Liver (tissue), 9 donors: ENCODE results near the gene FRMD4B. TPM values are rescaled to one million over a fixed set of nuclear protein-coding genes. Genes with fewer than 3 reads are reported as not detected.

Experiments
- DNase-seq: peaks from one replicate; pipeline ENCODE4 v3.0.0-alpha.2; 2017; ENCODE audit warnings: low spot score
- H3K27ac ChIP-seq, 2 donors: one replicate each; pipeline ENCODE4 v1.7.0; 2013; ENCODE audit warnings: inconsistent platforms in 2 of 2, low read length in 2 of 2, control low read depth in 1 of 2, low read depth in 1 of 2, mild to moderate bottlenecking in 1 of 2
- H3K27me3 ChIP-seq, 4 donors: one replicate each; pipeline versions ENCODE4 v1.6.1 to v1.7.0; 2013; ENCODE audit warnings: low read length in 3 of 4, inconsistent platforms in 1 of 4, mild to moderate bottlenecking in 1 of 4, moderate library complexity in 1 of 4; ENCODE audit not compliant: control insufficient read depth in 4 of 4, insufficient read depth in 4 of 4
- H3K36me3 ChIP-seq, 4 donors: one replicate each; pipeline versions ENCODE4 v1.6.1 to v1.7.0; 2013; ENCODE audit warnings: low read length in 3 of 4, mild to moderate bottlenecking in 3 of 4, low read depth in 1 of 4, moderate library complexity in 1 of 4; ENCODE audit not compliant: control insufficient read depth in 4 of 4, insufficient read depth in 3 of 4
- H3K4me1 ChIP-seq, 4 donors: one replicate each; pipeline versions ENCODE4 v1.6.1 to v1.7.0; 2013; ENCODE audit warnings: low read length in 3 of 4, mild to moderate bottlenecking in 3 of 4, moderate library complexity in 1 of 4; ENCODE audit not compliant: control insufficient read depth in 4 of 4, insufficient read depth in 4 of 4
- H3K4me3 ChIP-seq, 3 donors: one replicate each; pipeline versions ENCODE4 v1.6.1 to v1.7.0; 2013; ENCODE audit warnings: low read length in 3 of 3, control low read depth in 1 of 3, low read depth in 1 of 3, mild to moderate bottlenecking in 1 of 3
- H3K9ac ChIP-seq, 2 donors: one replicate each; pipeline ENCODE4 v1.7.0; 2013; ENCODE audit warnings: low read length in 2 of 2, mild to moderate bottlenecking in 2 of 2, moderate library complexity in 2 of 2, control low read depth in 1 of 2, low read depth in 1 of 2
- H3K9me3 ChIP-seq, 4 donors: one replicate each; pipeline versions ENCODE4 v1.6.1 to v1.7.0; 2013; ENCODE audit warnings: low read length in 3 of 4; ENCODE audit not compliant: control insufficient read depth in 4 of 4
- FOXA1 ChIP-seq: IDR thresholded peaks from 2 replicates; pipeline ENCODE4 v1.6.1; 2016; ENCODE audit warnings: antibody characterized with exemption
- FOXA2 ChIP-seq: IDR thresholded peaks from 2 replicates; pipeline ENCODE4 v1.6.1; 2016; ENCODE audit warnings: antibody characterized with exemption
- GABPA ChIP-seq, 2 donors: IDR thresholded peaks in 1 of 2; conservative IDR thresholded peaks in 1 of 2; 2 replicates each; pipeline ENCODE4 v1.6.1; 2016; ENCODE audit warnings: antibody characterized with exemption in 2 of 2, mild to moderate bottlenecking in 1 of 2, moderate library complexity in 1 of 2
- HNF4A ChIP-seq, 2 donors: conservative IDR thresholded peaks; 2 replicates each; pipeline ENCODE4 v1.6.1; 2016; ENCODE audit warnings: antibody characterized with exemption in 2 of 2, mild to moderate bottlenecking in 2 of 2
- JUND ChIP-seq, 2 donors: IDR thresholded peaks; 2 replicates each; pipeline ENCODE4 v1.6.1; 2016; ENCODE audit warnings: antibody characterized with exemption in 2 of 2
- NR2F2 ChIP-seq: IDR thresholded peaks from 2 replicates; pipeline ENCODE4 v1.6.1; 2016; ENCODE audit warnings: antibody characterized with exemption
- RAD21 ChIP-seq, 2 donors: IDR thresholded peaks; 2 replicates each; pipeline ENCODE4 v1.6.1; 2016; ENCODE audit warnings: antibody characterized with exemption in 2 of 2, mild to moderate bottlenecking in 2 of 2
- RXRA ChIP-seq, 2 donors: IDR thresholded peaks; 2 replicates each; pipeline ENCODE4 v1.6.1; 2017 to 2018; ENCODE audit warnings: antibody characterized with exemption in 2 of 2, mild to moderate bottlenecking in 1 of 2
- TAF1 ChIP-seq: conservative IDR thresholded peaks from 2 replicates; pipeline ENCODE4 v1.6.1; 2016; ENCODE audit warnings: antibody characterized with exemption, mild to moderate bottlenecking
- YY1 ChIP-seq: IDR thresholded peaks from 2 replicates; pipeline ENCODE4 v1.6.1; 2016; ENCODE audit warnings: antibody characterized with exemption, mild to moderate bottlenecking
- WGBS: extraction: QIAGEN DNeasy Blood & Tissue Kit; methylation state at CpG from one replicate; pipeline ENCODE4 v1.1.7; 2013; 5-methylcytosine and 5-hydroxymethylcytosine counted together
- polyA plus RNA-seq, 2 donors: library from polyadenylated mRNA; stranded (reverse) in 1 of 2; unstranded in 1 of 2; fragments of 200-250 nt in 1 of 2; fragments of >200 nt in 1 of 2; fragmentation: Nextera tagmentation in 1 of 2; extraction: Ambion mirVana in 1 of 2; gene quantifications; one replicate each; pipeline versions ENCODE4 v1.2.1 to v1.2.3, GENCODE V29; 2013 to 2015
- total RNA-seq, 2 donors: library from RNA; depleted of rRNA; stranded (reverse); fragments of >200 nt; gene quantifications; one replicate each; pipeline ENCODE4 v1.2.3, GENCODE V29; 2014
- TF ChIP-seq, protein P1 (sequence below): IDR thresholded peaks from 2 replicates; pipeline ENCODE4 v1.6.1; 2016; ENCODE audit warnings: antibody characterized with exemption
- TF ChIP-seq, protein P2 (sequence below): fragments of 150-350 bp; IDR thresholded peaks from 2 replicates; pipeline ENCODE4 v1.5.1; 2017; ENCODE audit warnings: improper control_type of control experiment, low read depth, low read length; ENCODE audit not compliant: missing input control
- TF ChIP-seq, protein P3 (sequence below): IDR thresholded peaks from 2 replicates; pipeline ENCODE4 v1.6.1; 2016; ENCODE audit warnings: antibody characterized with exemption
- TF ChIP-seq, protein P4 (sequence below): IDR thresholded peaks from 2 replicates; pipeline ENCODE4 v1.6.1; 2016; ENCODE audit warnings: antibody characterized with exemption, mild to moderate bottlenecking
- donor health status: healthy.
- donor health status: healthy.
- donor health status: healthy.
- donor health status: healthy.
- donor health status: healthy.

The FRMD4B gene
- total and polyA plus RNA-seq, 4 donors: 7.3 to 22.6 (median 15.0) TPM

DNA sequence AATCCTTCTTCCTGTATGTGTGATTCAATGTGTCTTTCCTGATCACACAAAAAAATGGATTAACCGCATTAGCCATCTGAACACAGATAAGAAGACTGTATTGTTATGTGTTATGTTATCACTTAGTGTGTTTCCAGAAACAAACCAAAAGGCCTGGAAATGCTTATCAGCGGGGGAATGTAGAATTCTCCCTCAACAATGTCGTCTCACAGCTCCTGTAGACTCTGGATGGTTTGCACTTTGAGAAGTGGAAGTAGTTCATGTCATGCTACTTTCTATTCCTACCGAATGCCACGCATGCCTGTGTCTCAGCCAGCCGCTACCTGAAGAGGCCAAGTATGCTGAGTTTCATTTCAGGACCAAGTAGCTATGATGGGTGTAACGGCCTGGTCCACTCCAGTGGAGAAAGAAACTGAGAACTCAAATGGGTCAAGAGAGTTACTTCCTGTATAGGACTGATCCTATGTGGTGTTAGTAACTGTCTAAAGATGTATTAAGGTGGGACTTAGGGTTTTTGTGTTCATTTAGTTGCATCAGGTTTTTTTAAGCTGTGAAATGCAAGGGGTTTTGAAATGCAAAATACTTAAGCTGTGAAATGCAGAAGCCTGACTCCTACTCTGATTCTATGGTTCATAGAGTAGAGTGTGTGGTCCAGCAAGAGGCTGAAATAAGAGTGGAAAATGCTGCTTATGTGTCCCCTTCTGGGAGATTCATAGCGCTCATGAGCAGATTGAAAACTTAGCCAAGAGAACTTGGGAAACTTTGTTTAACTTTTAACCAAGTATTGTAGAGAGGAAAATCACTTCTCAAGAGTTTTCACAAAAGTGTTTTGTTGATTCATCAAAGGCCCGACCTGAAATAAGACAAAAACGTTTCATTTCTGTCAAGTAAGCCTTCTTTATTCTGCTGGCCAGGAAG is 145.0 kb downstream of the FRMD4B start:
- 46% methylated on average over 10 of the region's 10 CpGs for WGBS
- H3K27ac ChIP-seq: peak overlapping the region; percentile 7 to 28
- DNase-seq: no peak
- peaks cover 10 to 26% (median 16%) of the 10 kb centered on the region in 4 donors for H3K4me1 ChIP-seq
- no peaks in the 10 kb centered on the region for H3K9me3 ChIP-seq
- H3K4me3 ChIP-seq: no peak overlapping the region
- H3K36me3 ChIP-seq: peaks cover 0 to 2% (median under 1%) of the 10 kb centered on the region in 4 donors
- H3K9ac ChIP-seq: no peak overlapping the region
- TF ChIP-seq, protein P1, sequence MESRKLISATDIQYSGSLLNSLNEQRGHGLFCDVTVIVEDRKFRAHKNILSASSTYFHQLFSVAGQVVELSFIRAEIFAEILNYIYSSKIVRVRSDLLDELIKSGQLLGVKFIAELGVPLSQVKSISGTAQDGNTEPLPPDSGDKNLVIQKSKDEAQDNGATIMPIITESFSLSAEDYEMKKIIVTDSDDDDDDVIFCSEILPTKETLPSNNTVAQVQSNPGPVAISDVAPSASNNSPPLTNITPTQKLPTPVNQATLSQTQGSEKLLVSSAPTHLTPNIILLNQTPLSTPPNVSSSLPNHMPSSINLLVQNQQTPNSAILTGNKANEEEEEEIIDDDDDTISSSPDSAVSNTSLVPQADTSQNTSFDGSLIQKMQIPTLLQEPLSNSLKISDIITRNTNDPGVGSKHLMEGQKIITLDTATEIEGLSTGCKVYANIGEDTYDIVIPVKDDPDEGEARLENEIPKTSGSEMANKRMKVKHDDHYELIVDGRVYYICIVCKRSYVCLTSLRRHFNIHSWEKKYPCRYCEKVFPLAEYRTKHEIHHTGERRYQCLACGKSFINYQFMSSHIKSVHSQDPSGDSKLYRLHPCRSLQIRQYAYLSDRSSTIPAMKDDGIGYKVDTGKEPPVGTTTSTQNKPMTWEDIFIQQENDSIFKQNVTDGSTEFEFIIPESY: no peak
- TF ChIP-seq, protein P2, sequence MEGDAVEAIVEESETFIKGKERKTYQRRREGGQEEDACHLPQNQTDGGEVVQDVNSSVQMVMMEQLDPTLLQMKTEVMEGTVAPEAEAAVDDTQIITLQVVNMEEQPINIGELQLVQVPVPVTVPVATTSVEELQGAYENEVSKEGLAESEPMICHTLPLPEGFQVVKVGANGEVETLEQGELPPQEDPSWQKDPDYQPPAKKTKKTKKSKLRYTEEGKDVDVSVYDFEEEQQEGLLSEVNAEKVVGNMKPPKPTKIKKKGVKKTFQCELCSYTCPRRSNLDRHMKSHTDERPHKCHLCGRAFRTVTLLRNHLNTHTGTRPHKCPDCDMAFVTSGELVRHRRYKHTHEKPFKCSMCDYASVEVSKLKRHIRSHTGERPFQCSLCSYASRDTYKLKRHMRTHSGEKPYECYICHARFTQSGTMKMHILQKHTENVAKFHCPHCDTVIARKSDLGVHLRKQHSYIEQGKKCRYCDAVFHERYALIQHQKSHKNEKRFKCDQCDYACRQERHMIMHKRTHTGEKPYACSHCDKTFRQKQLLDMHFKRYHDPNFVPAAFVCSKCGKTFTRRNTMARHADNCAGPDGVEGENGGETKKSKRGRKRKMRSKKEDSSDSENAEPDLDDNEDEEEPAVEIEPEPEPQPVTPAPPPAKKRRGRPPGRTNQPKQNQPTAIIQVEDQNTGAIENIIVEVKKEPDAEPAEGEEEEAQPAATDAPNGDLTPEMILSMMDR: no peak
- TF ChIP-seq YY1 (no peak), RXRA (IDR thresholded peaks at IDR 0.05) (no peak)
- no peaks in the 10 kb centered on the region for H3K27me3 ChIP-seq

DNA sequence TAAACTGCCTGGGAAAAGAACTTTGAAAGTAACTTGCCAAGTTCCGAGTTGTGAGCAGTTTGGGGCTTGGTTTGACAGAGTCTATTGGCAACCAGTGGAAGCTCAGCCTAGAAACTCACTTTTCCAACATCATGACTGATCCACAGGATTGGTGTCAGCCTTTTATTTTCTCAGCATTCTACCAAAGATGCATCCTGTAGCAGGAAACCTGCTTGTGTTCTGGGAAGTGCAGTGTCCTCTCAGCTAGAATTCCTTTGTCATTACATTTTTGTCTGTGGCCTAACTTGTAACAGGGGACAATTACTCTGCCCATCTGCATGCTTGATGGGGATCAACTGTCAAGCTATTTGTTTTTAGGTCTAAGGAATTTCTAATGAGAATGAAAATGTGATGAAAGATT is 146.8 kb downstream of the FRMD4B start:
- Histone ChIP-seq H3K27ac (no peak overlapping the region), H3K9ac (peak overlapping the region in 1 of 2 donors; percentile 3), H3K9me3 (no peaks in the 10 kb centered on the region), H3K27me3 (no peaks in the 10 kb centered on the region), H3K36me3 (peaks cover 0 to 2% (median 0%) of the 10 kb centered on the region in 4 donors), H3K4me3 (no peak overlapping the region), H3K4me1 (peaks cover 10 to 29% (median 16%) of the 10 kb centered on the region in 4 donors)
- WGBS: 91% methylated on average over 1 of the region's 1 CpG
- no peak for DNase-seq
- TF ChIP-seq JUND (IDR thresholded peaks at IDR 0.05) (no peak), NR2F2 (no peak), TAF1 (no peak), GABPA (IDR thresholded peaks at IDR 0.05 in 1 of 2, conservative IDR thresholded peaks at IDR 0.05 in 1 of 2) (no peak), RAD21 (IDR thresholded peaks at IDR 0.05) (no peak), FOXA1 (no peak), HNF4A (conservative IDR thresholded peaks at IDR 0.05) (no peak), FOXA2 (no peak), YY1 (no peak)
- TF ChIP-seq, protein P3, sequence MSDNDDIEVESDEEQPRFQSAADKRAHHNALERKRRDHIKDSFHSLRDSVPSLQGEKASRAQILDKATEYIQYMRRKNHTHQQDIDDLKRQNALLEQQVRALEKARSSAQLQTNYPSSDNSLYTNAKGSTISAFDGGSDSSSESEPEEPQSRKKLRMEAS: no peak
- TF ChIP-seq, protein P4, sequence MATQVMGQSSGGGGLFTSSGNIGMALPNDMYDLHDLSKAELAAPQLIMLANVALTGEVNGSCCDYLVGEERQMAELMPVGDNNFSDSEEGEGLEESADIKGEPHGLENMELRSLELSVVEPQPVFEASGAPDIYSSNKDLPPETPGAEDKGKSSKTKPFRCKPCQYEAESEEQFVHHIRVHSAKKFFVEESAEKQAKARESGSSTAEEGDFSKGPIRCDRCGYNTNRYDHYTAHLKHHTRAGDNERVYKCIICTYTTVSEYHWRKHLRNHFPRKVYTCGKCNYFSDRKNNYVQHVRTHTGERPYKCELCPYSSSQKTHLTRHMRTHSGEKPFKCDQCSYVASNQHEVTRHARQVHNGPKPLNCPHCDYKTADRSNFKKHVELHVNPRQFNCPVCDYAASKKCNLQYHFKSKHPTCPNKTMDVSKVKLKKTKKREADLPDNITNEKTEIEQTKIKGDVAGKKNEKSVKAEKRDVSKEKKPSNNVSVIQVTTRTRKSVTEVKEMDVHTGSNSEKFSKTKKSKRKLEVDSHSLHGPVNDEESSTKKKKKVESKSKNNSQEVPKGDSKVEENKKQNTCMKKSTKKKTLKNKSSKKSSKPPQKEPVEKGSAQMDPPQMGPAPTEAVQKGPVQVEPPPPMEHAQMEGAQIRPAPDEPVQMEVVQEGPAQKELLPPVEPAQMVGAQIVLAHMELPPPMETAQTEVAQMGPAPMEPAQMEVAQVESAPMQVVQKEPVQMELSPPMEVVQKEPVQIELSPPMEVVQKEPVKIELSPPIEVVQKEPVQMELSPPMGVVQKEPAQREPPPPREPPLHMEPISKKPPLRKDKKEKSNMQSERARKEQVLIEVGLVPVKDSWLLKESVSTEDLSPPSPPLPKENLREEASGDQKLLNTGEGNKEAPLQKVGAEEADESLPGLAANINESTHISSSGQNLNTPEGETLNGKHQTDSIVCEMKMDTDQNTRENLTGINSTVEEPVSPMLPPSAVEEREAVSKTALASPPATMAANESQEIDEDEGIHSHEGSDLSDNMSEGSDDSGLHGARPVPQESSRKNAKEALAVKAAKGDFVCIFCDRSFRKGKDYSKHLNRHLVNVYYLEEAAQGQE: no peak
- TF ChIP-seq, protein P2: no peak
- TF ChIP-seq, protein P1: no peak
